ENCODE measurements around the gene CCL27. TPM values are rescaled to one million over a fixed set of nuclear protein-coding genes. Genes with fewer than 3 reads are reported as not detected.

The CCL27 gene, protein sequence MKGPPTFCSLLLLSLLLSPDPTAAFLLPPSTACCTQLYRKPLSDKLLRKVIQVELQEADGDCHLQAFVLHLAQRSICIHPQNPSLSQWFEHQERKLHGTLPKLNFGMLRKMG
- not detected for total RNA-seq

DNA sequence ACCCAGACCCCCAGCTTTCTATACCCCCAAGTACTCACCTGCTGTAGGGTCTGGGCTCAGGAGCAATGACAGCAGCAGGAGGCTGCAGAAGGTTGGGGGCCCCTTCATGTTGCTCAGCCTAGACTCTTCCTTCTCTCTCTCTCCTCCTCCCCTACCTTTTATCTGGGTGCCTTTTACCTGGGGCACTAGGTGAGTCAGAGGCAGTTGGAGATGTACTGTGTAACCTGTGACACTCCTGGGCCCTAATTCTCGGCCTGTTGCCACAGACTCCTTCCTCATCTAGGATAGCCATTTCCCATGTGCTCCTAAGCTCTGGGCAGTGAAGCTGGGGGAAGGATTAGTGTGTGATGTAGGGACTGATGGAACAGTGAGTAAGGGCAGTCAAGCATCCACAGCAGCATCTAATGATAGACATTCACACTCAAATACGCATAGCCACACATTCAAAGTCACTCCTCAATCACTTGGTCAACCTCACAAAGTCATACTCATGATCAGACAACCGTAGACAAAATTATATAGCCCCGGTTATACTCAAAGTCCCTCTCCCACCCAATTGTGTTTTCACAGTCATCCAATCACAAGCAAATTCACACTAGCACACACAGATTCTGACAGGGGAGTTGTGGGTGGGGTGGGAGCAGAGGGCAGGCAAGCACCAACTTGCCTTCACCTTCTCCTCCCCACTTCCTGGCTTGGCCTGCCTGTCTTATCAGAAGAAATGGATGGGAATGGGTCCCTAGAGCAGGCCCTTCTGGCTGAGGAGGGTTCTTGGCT lies at the start of gene CCL27:
Gene CCL27, minus strand, starts transcription at position 132 of the 777 bp plus-strand sequence. Its CDS starts 24 bp downstream, at position 108.
- H3K9me3 ChIP-seq, result no peaks in the 10 kb centered on the region
- no peaks in the 10 kb centered on the region for H3K27me3 ChIP-seq
- no peak for DNase-seq (ENCODE audit: low spot score)
- H3K27ac ChIP-seq, result no peak within 1 kb of the TSS
- no peak within 1 kb of the TSS for H3K4me3 ChIP-seq
- H3K4me1 ChIP-seq, result peaks cover 0 to 20% of the 10 kb centered on the region in 2 donors
- H3K36me3 ChIP-seq, result peaks cover 7% of the 10 kb centered on the region
- TF ChIP-seq, protein P1, sequence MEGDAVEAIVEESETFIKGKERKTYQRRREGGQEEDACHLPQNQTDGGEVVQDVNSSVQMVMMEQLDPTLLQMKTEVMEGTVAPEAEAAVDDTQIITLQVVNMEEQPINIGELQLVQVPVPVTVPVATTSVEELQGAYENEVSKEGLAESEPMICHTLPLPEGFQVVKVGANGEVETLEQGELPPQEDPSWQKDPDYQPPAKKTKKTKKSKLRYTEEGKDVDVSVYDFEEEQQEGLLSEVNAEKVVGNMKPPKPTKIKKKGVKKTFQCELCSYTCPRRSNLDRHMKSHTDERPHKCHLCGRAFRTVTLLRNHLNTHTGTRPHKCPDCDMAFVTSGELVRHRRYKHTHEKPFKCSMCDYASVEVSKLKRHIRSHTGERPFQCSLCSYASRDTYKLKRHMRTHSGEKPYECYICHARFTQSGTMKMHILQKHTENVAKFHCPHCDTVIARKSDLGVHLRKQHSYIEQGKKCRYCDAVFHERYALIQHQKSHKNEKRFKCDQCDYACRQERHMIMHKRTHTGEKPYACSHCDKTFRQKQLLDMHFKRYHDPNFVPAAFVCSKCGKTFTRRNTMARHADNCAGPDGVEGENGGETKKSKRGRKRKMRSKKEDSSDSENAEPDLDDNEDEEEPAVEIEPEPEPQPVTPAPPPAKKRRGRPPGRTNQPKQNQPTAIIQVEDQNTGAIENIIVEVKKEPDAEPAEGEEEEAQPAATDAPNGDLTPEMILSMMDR (IDR thresholded peaks at IDR 0.05), result no peak

DNA sequence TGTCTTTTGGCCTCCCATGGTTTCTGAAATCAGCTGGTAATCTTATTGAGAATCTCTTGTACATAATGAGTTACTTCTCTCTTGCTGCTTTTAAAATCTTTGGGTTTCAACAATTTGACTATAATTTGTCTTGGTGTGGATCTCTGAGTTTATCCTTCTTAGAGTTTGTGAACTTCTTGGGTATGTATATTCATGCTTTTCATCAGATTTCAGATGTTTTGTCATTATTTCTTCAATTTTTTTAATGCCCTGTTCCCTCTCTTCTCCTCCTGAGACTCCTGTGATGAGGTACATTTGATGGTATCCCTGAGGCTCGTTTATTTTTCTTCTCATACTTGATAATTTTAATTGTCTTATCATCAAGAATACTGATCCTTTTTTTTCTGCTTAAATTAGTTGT lies 49.7 kb upstream of the CCL27 start:
- no peaks in the 10 kb centered on the region for H3K27me3 ChIP-seq
- H3K4me1 ChIP-seq, result peaks cover 0 to 14% of the 10 kb centered on the region in 2 donors
- H3K9me3 ChIP-seq, result no peaks in the 10 kb centered on the region
- no peak for DNase-seq (ENCODE audit: low spot score)
- H3K27ac ChIP-seq, result no peak overlapping the region
- no peaks in the 10 kb centered on the region for H3K36me3 ChIP-seq
- TF ChIP-seq, protein P1 (IDR thresholded peaks at IDR 0.05), result no peak
- no peak overlapping the region for H3K4me3 ChIP-seq

DNA sequence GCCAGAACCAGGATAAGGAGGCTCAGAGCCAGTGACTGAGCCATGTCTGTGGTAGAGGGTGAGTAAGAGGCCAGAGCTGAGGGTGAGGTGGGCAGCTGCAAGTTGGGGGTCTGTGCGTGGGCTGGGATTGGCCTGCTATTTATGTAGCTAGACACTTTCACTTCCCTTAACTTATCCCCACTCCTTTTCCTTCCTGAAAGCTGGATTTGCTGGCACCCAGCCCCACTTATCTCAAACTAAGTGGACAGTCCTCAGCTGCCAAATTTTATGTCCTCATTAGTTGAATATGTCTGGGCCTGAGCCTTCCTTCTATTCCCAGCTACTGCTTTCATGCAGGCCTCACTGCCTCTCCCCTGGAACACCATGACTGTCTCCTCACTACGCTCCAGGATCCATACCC lies 47.6 kb upstream of the CCL27 start, which contains the start of gene CCL21:
Gene CCL21, minus strand, starts transcription at position 114 of the 400 bp plus-strand sequence. Its CDS starts 70 bp downstream, at position 44.
- H3K27ac ChIP-seq, result peak within 1 kb of the TSS; percentile 40 to 60
- H3K36me3 ChIP-seq, result no peaks in the 10 kb centered on the region
- H3K27me3 ChIP-seq, result no peaks in the 10 kb centered on the region
- peaks cover 0 to 14% of the 10 kb centered on the region in 2 donors for H3K4me1 ChIP-seq
- H3K4me3 ChIP-seq, result no peak within 1 kb of the TSS
- H3K9me3 ChIP-seq, result no peaks in the 10 kb centered on the region
- peak; percentile 82 for DNase-seq (ENCODE audit: low spot score)
- TF ChIP-seq, protein P1 (IDR thresholded peaks at IDR 0.05), result no peak

DNA sequence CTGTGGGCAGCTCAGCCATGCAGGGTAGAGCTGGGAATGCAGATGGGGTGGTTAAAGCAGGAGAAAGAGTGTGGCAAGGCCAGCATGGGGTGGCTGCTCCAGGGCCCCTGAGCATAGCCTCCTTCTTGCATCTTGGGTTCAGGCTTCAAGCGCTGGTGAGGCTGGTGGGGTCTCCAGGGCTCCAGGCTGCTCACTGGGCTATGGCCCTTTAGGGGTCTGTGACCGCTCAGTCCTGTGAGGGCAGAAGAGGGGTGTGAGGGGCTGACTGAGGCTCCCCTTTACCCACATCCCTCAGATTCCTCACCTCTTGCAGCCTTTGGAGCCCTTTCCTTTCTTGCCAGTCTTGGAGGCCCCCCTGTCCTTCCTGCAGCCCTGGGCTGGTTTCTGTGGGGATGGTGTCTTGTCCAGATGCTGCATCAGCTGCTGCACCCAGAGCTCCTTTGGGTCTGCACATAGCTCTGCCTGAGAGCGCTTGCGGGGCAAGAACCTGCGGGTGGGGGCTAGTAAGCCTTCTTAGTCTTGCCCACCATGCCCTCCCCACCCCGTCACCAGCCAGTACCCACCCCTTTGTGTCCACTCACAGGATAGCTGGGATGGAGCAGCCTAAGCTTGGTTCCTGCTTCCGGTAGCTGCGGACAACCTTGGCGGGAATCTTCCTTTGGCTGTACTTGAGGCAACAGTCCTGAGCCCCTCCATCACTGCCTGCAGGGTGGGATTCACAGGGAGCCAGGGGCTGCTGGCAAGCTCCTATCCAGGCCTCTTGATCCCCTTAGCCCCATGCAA lies 46.9 kb upstream of the CCL27 start:
- Histone ChIP-seq H3K9me3 (no peaks in the 10 kb centered on the region), H3K27me3 (no peaks in the 10 kb centered on the region), H3K36me3 (no peaks in the 10 kb centered on the region), H3K4me3 (no peak overlapping the region), H3K27ac (peak overlapping the region; percentile 40 to 60), H3K4me1 (peaks cover 0 to 14% of the 10 kb centered on the region in 2 donors)
- DNase-seq (ENCODE audit: low spot score), result no peak
- TF ChIP-seq, protein P1 (IDR thresholded peaks at IDR 0.05), result no peak

DNA sequence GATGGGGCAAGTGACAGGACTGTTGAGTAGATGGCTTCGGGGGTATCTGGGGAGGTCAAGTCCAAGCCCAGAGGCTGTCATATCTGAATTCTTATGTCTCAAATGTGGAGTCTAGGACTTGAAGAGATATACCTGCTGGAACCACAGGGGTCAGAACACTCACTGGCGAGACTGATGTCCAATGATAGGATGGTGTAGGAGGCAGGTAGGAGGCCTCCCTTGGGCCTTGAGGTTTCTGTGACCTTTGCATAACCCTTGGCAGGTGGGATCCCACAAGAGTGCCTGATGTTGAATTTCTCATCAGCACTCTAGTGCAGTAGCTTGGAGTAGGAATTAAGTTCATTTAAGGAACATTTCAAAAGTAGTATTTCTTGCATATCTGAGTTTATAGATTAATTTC lies 44.7 kb upstream of the CCL27 start:
- H3K4me3 ChIP-seq, result no peak overlapping the region
- H3K4me1 ChIP-seq, result peaks cover 0 to 14% of the 10 kb centered on the region in 2 donors
- H3K27me3 ChIP-seq, result no peaks in the 10 kb centered on the region
- DNase-seq (ENCODE audit: low spot score), result no peak
- TF ChIP-seq, protein P1 (IDR thresholded peaks at IDR 0.05), result no peak
- no peaks in the 10 kb centered on the region for H3K9me3 ChIP-seq
- H3K27ac ChIP-seq, result no peak overlapping the region
- H3K36me3 ChIP-seq, result no peaks in the 10 kb centered on the region
